ENCODE measurements around the gene FBN1. TPM values are rescaled to one million over a fixed set of nuclear protein-coding genes. Genes with fewer than 3 reads are reported as not detected.

The FBN1 gene
- total RNA-seq, 6 experiments from 2014 or later: 1.7 to 12.0 (median 8.7) TPM

GRCh38 chr15:48510976-48511375 is 134.5 kb downstream of the FBN1 start:
- ATAC-seq: no peak

GRCh38 chr15:48507416-48508065 is 138.0 kb downstream of the FBN1 start:
- Histone ChIP-seq H3K9me3 (no peaks in the 10 kb centered on the region), H3K27ac (no peak overlapping the region), H3K4me1 (no peaks in the 10 kb centered on the region), H3K27me3 (no peaks in the 10 kb centered on the region), H3K36me3 (no peaks in the 10 kb centered on the region), H3K4me3 (no peak overlapping the region)
- TF ChIP-seq POLR2A (IDR thresholded peaks at IDR 0.05): no peak
- TF ChIP-seq, protein P1, sequence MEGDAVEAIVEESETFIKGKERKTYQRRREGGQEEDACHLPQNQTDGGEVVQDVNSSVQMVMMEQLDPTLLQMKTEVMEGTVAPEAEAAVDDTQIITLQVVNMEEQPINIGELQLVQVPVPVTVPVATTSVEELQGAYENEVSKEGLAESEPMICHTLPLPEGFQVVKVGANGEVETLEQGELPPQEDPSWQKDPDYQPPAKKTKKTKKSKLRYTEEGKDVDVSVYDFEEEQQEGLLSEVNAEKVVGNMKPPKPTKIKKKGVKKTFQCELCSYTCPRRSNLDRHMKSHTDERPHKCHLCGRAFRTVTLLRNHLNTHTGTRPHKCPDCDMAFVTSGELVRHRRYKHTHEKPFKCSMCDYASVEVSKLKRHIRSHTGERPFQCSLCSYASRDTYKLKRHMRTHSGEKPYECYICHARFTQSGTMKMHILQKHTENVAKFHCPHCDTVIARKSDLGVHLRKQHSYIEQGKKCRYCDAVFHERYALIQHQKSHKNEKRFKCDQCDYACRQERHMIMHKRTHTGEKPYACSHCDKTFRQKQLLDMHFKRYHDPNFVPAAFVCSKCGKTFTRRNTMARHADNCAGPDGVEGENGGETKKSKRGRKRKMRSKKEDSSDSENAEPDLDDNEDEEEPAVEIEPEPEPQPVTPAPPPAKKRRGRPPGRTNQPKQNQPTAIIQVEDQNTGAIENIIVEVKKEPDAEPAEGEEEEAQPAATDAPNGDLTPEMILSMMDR (IDR thresholded peaks at IDR 0.05): peak; percentile 48 to 65 (median 56)
- peak; percentile 74 to 87 (median 78) for ATAC-seq
- intact Hi-C loops (cut with DNase I): no loop called here
- WGBS (ENCODE audit: insufficient coverage, low coverage, low lambda C conversion rate, missing lambda C conversion rate): 10% methylated on average over 2 of the region's 2 CpGs
- DNase-seq: no peak

More at GRCh38 chr15:48510976-48511375, 134.5 kb downstream of the FBN1 start:
- Histone ChIP-seq H3K27me3 (no peaks in the 10 kb centered on the region), H3K36me3 (no peaks in the 10 kb centered on the region), H3K9me3 (no peaks in the 10 kb centered on the region), H3K4me3 (no peak overlapping the region), H3K27ac (no peak overlapping the region), H3K4me1 (no peaks in the 10 kb centered on the region)
- WGBS (ENCODE audit: insufficient coverage, low coverage, low lambda C conversion rate, missing lambda C conversion rate): 59% methylated on average over 6 of the region's 6 CpGs
- TF ChIP-seq, protein P1 (IDR thresholded peaks at IDR 0.05): no peak
- TF ChIP-seq POLR2A (IDR thresholded peaks at IDR 0.05): no peak
- DNase-seq: no peak
- intact Hi-C loops (cut with DNase I): no loop called here

DNA sequence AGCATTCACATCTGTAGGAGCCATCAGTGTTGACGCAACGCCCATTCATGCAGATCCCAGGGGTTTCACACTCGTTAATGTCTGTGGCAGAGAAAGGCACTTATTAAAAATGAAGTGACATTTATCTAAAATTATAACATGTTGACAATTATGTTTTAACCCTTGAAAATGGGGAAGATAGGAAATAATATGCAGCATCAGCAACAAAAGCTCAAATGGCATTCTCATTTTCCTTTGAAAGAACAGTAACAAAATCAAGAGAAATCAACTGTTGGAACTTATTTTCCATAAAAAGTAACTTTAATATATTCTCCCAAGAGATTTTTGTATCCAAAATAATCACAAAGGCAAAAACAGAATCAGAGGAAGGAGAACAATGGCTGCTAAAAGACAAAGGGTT is 140.4 kb downstream of the FBN1 start:
- Histone ChIP-seq H3K4me3 (no peak overlapping the region), H3K27me3 (no peaks in the 10 kb centered on the region), H3K9me3 (no peaks in the 10 kb centered on the region), H3K27ac (no peak overlapping the region), H3K36me3 (no peaks in the 10 kb centered on the region), H3K4me1 (no peaks in the 10 kb centered on the region)
- no peak for ATAC-seq
- intact Hi-C loops (cut with DNase I): no loop called here
- TF ChIP-seq POLR2A (IDR thresholded peaks at IDR 0.05): no peak
- TF ChIP-seq, protein P1 (IDR thresholded peaks at IDR 0.05): no peak
- DNase-seq: no peak
- WGBS (ENCODE audit: insufficient coverage, low coverage, low lambda C conversion rate, missing lambda C conversion rate): 86% methylated on average over 3 of the region's 3 CpGs

DNA sequence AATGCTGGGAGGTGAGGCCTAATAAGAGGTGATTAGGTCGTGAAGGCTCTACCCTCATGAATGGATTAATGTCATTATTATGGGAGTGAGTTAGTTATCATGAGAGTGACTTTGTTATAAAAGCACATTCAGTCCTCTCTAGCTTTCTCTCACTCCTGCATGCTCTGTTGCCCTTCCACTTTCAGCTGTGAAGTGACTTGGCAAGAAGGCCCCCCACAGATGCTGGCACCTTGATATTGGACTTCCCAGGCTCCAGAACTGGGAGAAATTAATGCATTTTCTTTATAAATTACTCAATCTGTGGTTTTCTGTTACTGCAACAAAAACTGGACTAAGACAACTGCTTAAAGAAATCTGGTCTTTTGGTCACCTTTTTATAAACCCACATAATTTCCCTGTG is 144.3 kb downstream of the FBN1 start:
- intact Hi-C loops (cut with DNase I): no loop called here
- Histone ChIP-seq H3K9me3 (no peaks in the 10 kb centered on the region), H3K4me1 (no peaks in the 10 kb centered on the region), H3K27ac (no peak overlapping the region), H3K27me3 (no peaks in the 10 kb centered on the region), H3K4me3 (no peak overlapping the region), H3K36me3 (no peaks in the 10 kb centered on the region)
- TF ChIP-seq, protein P1 (IDR thresholded peaks at IDR 0.05): no peak
- TF ChIP-seq POLR2A (IDR thresholded peaks at IDR 0.05): no peak
- DNase-seq: no peak
- WGBS (ENCODE audit: insufficient coverage, low coverage, low lambda C conversion rate, missing lambda C conversion rate): 67% methylated on average over 1 of the region's 1 CpG
- no peak for ATAC-seq
